Uterus (tissue), 2 donors: ENCODE results near the gene KLRC3.
"Not testable (repeated sequence)": the region's sequence is repeated elsewhere in the genome, so short reads cannot be mapped to it uniquely, and the experiment has no call there.

Experiments
- POLR2A ChIP-seq, 2 donors: fragments of 450-650 bp; IDR thresholded peaks; one replicate each; pipeline ENCODE4 v1.6.1; 2016; ENCODE audit warnings: antibody characterized with exemption in 2 of 2, mild to moderate bottlenecking in 1 of 2, moderate library complexity in 1 of 2
- TF ChIP-seq, protein P1 (sequence below), 4 experiments: fragments of 200-600 bp in 2 of 4; fragments of 450-650 bp in 2 of 4; sonication (generic) in 2 of 4; IDR thresholded peaks; one replicate each; pipeline ENCODE4 v1.5.1; 2016 to 2019; ENCODE audit warnings: antibody characterized with exemption in 4 of 4, mild to moderate bottlenecking in 2 of 4, moderate library complexity in 1 of 4

DNA sequence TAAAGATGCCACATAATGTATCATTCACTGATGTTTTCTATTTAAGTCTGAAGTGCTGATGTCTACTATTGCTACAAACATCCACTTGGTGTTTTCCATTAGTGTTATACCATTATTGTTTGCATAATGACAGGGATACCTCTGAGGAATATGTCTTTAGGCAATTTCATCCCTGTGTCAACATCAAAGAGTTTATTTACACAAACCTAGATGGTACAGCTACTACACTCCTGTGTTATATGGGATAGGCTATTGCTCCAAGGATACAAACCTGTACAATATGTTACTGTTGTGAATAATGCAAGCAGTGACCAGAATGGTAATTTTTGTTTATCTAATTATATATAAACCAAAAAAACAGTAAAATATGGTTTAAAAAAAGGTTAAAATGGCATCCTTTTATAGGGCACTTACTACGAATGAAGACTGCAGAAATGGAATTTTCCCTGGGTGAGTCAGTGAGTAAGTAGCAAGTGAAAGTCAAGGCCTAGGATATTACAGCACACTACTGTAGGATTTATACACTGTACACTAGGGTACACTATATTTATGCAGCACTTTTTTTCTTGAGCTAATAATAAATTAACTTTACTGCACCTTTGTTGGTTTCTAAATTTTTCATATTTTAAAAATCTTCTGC, 4.0 kb upstream of the KLRC3 start:
- TF ChIP-seq, protein P1, sequence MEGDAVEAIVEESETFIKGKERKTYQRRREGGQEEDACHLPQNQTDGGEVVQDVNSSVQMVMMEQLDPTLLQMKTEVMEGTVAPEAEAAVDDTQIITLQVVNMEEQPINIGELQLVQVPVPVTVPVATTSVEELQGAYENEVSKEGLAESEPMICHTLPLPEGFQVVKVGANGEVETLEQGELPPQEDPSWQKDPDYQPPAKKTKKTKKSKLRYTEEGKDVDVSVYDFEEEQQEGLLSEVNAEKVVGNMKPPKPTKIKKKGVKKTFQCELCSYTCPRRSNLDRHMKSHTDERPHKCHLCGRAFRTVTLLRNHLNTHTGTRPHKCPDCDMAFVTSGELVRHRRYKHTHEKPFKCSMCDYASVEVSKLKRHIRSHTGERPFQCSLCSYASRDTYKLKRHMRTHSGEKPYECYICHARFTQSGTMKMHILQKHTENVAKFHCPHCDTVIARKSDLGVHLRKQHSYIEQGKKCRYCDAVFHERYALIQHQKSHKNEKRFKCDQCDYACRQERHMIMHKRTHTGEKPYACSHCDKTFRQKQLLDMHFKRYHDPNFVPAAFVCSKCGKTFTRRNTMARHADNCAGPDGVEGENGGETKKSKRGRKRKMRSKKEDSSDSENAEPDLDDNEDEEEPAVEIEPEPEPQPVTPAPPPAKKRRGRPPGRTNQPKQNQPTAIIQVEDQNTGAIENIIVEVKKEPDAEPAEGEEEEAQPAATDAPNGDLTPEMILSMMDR (IDR thresholded peaks at IDR 0.05): not testable (repeated sequence)
- TF ChIP-seq POLR2A (IDR thresholded peaks at IDR 0.05): not testable (repeated sequence)
